GM18951 (cell line): ENCODE results near the gene ASB3.

ENCODE experiments used
- POLR2A ChIP-seq: IDR thresholded peaks from 4 replicates; pipeline ENCODE4 v1.6.1; 2011; ENCODE audit warnings: mild to moderate bottlenecking; ENCODE audit not compliant: insufficient read length, insufficient read depth; ENCODE audit errors: extremely low read depth
- in situ Hi-C: fragments of 300-500 bp; cut with MboI; formaldehyde crosslinking; loops from one replicate; pipeline ENCODE4 v1.12.0; 2022; ENCODE audit warnings: low sequenced_read_pairs, mixed read lengths, inconsistent platforms; ENCODE audit not compliant: unreplicated experiment

The ASB3 gene

DNA sequence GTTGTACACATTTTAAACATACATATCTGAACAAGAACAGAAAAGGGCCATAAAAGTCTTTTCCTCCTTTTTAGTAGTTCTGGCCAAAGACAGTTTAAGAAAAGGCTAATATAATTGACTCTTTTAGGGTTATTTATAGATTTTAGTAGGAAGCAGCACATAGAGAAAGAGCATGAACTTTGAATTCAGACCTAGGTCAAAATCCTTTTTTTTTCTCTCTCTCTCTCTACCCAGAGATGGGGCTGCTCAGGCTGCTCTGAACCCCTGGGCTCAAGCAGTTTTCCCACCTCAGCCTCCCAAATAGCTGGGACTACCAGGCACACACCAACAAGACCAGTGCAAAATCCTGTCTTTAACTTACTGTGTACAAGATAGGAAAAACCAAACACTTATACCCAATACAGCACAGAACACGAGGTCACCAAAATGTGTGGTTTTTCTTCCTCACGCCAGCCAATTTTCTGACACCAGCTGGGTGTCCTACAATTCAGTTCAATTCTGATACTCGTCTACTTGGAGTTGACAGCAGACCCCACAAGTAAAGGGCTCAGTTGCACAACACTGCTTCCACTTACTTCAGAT lies 32.2 kb upstream of the ASB3 start:
- no peak for TF ChIP-seq POLR2A
- in situ Hi-C loops: no loop called here

DNA sequence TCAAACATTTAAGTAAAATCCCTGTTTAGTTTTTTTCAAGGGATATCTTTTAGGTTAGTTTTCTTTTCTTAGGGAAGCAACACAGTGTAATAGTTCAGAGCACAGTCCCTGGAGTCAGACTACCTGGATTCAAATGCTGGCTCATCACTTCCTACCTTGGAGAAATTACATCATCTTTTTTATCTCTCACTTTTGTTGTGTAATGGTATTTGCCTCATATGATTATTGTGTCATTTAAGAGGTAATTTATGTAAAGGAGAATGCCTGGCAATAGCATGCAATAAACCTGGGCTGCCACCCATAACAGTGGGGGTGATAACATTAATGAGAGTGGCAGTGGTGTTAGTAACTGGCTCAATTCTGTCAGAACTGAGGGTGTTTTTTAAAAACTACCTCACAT lies 26.4 kb upstream of the ASB3 start:
- in situ Hi-C loops: no loop called here

DNA sequence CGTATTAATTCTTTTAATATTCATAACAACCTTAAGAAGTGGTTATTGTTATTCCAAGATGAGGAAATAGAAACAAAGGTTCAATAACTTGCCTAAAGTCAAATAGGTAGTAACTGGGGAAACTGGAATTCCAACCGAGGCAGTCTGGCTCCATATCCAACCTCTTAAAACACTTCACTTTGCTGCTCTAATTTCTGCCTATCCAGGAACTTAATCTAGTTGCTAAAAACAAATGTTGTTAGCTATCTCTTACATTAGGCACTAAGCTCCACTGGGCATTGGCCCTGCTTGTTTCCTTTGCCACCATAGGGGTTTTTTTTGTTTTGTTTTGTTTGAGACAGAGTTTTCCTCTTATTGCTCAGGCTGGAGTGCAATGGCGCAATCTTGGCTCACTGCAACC lies 24.8 kb upstream of the ASB3 start:
- no peak for TF ChIP-seq POLR2A
- in situ Hi-C loops: no loop called here

More for the DNA sequence above, 26.4 kb upstream of the ASB3 start:
- TF ChIP-seq POLR2A: no peak

DNA sequence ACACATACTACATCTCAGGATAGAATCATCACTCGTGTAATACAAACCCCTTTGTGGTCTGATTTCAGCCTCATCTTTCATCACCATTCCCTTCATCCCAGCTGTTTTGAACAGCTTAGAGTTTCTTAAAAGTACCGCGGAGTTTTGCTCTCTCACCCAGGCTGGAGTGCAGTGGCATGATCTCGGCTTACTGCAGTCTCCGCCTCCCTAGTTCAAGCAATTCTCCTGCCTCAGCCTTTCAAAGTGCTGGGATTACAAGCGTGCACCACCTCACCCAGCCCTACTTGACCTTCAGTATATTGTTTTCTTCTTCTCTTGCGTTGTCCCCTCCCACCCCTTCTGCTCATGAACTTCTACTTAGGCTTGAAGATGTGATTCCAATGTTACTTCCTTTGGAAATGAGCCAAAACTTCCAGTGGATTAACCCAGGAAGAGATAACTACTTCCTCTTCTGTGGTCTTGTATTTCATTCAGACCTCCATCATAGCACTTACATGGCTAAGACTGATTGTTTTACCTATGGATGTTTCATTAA lies 15.9 kb upstream of the ASB3 start:
- in situ Hi-C loops: no loop called here
- TF ChIP-seq POLR2A: no peak

DNA sequence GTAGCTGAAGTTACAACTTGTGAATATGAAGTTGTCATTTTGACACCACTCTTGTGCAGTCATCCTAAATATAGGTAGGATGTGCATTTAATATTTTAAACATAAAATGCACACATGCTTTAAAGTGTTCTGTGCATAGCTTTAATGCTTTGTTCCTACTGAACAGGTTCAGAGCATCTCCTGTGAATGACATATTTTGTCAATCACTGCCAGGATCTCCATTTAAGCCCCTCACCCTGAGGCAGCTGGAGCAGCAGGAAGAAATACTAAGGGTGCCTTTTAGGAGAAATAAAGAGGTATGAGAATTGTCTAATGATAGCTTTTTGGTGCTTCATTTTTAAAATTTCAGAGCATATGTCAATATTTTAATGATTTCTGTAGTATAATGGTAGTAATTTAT lies 14.8 kb upstream of the ASB3 start:
- no peak for TF ChIP-seq POLR2A
- in situ Hi-C loops: no loop called here

DNA sequence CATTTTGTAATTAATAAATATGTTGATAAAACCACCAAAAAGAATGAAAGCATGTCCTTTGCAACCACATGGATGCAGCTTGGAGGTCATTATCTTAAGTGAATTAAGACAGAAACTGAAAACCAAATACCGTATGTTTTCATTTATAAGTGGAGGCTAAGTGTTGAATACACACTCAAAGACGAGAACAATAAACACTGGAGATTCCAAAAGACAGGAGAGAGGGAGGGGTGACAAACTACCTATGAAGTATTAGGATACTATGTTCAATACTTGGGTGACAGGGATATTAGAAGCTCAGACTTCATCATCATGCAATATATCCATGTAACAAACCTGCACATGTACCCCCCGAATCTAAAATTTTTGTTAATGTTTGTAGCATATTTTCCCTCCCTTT lies 7.1 kb upstream of the ASB3 start:
- no peak for TF ChIP-seq POLR2A
- in situ Hi-C loops: no loop called here

DNA sequence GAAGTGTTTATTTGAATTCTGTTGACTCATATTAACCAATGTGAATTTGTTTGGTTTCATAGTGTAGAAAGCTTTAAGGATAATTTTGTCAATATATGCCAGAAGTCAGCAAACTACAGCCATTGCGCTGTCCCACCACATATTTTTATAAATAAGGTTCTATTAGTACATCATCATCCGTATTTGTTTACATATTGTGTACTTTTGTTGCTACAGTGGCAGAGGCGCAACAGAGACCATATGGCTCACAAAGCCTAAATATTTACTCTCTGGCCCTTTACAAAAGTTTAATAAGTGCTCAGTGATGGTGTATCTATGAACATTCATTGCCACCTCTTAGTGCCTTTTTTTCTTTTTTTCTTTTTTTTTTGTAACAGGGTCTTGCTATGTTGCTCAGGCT lies 6.5 kb upstream of the ASB3 start:
- in situ Hi-C loops: no loop called here
- TF ChIP-seq POLR2A: no peak

DNA sequence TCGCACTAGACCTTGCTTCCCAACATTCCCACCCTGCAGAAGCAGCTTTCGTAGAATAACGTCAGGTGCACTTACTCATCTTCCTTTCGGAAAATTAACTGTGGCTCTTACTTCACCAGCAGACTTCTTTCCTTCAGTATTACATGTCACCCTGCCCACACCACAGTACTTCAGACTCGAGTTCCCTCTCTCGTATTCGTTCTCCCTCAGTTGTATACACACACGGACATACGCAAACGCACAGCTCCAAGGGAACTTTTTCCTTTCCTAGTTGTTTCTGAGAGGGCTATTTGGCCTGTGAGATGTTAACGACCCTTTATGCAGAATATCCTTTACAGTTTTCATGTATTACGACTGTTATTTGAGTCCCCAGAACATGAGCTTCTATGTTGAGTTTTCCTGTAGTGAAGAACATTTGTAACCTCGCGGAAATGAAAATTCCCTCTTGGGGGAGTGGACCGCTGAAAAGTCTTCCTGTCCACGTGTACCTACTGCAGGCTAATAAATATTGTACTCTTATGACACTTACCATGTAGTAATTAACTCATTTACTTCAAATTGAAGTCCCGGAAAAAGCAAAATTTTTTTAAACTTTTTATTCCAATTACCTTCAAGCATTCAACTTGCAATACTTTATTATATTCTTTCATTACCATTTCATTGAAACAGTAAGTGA lies 999 bp upstream of the ASB3 start:
- no peak for TF ChIP-seq POLR2A
- in situ Hi-C loops: no loop called here

DNA sequence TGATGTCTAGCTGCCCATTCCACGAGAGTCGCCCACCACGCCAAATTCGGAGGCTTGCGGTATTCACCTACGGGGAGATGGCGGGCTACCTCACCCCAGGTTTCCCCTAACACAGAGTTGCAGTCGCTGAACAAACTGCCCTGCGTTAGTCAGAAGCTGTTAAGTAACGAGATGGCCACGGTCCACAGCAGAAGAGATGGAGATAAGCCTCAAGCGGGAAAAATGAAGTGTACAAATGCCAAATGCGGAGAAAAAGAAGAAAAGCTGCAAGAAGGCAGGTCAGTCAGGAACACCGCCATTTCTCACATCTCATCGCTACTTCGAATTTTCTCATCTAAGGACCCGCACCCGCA lies 425 bp downstream of the ASB3 start:
- no peak for TF ChIP-seq POLR2A
- in situ Hi-C loops: no loop called here

DNA sequence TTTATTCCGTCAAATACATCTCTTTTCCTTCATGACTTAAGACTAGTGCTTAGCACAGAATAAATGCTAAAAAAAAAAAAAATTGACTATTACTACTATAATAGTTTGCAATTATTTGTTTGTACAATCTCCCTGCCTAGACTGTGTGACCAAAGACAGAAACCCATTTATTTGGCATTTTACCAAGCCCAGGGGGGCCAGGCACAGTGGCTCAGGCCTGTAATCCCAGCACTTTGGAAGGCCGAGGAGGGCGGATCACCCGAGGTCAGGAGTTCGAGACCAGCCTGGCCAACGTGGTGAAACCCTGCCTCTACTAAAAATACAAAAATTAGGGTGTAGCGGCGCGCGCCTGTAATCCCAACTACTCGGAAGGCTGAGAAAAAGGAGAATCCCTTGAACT lies 1.4 kb downstream of the ASB3 start:
- no peak for TF ChIP-seq POLR2A
- in situ Hi-C loops: no loop called here

DNA sequence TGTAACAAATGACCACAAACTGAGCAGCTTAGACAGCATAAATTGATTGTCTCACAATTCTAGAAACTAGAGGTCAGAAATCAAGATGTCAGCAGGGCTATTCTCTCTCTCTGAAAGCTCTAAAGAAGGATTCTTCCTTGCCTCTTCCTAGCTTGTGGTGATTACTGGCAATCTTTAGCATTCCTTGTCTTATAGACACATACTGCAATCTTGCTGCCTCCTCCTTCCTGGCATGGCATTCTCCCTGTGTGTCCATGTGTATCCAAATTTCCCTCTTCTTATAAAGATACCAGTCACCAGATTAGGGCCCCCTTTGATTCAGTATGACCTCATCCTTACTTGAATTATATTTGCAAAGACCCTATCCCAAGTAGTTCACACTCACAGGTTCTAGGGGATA lies 2.3 kb downstream of the ASB3 start:
- in situ Hi-C loops: no loop called here
- TF ChIP-seq POLR2A: no peak

DNA sequence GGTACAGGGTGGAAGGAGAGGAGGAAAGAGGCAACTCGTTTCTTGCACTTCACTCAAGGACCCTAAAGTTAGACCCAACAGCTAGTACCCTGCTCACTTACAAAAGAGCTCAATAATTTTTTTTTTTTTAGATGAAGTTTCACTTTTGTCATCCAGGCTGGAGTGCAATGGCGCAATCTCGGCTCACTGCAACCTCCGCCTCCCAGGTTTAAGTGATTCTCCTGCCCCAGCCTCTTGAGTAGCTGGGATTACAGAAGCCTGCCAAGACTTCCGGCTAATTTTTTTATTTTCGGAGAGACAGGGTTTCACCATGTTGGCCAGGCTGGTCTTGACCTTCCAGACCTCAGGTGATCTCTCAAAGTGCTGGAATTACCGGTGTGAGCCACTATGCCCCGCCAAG lies 4.1 kb downstream of the ASB3 start:
- in situ Hi-C loops: no loop called here
- no peak for TF ChIP-seq POLR2A

DNA sequence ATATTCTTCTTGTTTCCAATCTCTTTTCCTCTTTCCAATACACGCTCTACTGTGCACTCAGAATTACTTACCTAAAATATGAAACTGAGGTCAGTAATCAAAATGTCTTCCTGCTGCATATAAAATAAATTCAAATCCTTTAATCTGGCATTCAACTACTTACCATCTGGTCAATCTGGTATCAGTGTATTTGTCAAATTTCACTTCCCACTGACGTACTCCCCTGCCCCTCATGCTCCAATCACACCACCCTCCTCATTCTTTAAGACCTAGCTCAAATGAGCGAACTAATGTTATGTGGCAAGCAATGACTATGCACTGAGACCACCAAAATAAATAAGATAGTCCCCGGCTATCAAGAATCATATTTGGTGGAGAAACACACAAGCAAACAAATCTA lies 6.7 kb downstream of the ASB3 start:
- TF ChIP-seq POLR2A: no peak
- in situ Hi-C loops: no loop called here

DNA sequence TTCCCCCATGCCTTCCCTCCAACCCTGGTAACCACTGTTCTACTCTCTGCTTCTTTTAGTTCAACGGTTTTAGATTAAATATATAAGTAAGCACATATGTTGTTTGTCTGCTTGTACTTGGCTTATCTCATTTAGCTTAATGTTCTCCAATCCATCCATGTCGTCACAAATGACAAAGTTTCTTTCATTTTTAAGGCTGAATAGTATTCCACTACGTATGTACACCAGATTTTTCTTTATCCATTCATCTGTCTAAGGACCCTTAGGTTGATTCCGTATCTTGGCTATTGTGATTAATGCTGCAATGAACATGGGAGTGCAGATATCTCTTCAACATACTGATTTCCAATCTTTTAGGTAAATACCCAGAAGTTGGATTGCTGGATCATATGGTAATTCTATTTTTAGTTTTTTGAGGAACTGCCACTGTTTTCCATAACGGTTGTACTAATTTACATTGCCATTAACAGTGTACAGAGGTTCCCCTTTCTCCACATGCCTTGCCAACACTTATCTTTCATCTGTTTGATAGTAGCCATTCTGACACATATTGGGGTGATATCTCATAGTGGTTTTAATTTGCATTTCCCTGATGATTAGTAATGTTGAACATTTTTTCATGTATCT lies 8.1 kb downstream of the ASB3 start:
- in situ Hi-C loops: no loop called here

More for the DNA sequence above, 8.1 kb downstream of the ASB3 start:
- no peak for TF ChIP-seq POLR2A
